Measurements from ENCODE around the gene PLXNA4.

- no peak for TF ChIP-seq POLR2A (IDR thresholded peaks at IDR 0.05; ENCODE audit: low read depth, low read length)
- TF ChIP-seq SPI1 (IDR thresholded peaks at IDR 0.05; ENCODE audit: low read depth, low read length), result no peak
- TF ChIP-seq POLR2AphosphoS5 (IDR thresholded peaks at IDR 0.05; ENCODE audit: low read depth, low read length), result no peak
- TF ChIP-seq TAF1 (IDR thresholded peaks at IDR 0.05; ENCODE audit: low read depth, low read length), result no peak
- TF ChIP-seq PAX5 (IDR thresholded peaks at IDR 0.05; ENCODE audit: insufficient read depth, low read length, severe bottlenecking), result no peak
- no peak for TF ChIP-seq POU2F2 (IDR thresholded peaks at IDR 0.05; ENCODE audit: low read depth, low read length)
Observed at GRCh38 chr7:132234711-132235110, 341.6 kb downstream of the PLXNA4 start.
